ENCODE measurements around the gene FBLN5.

Gene FBLN5

DNA sequence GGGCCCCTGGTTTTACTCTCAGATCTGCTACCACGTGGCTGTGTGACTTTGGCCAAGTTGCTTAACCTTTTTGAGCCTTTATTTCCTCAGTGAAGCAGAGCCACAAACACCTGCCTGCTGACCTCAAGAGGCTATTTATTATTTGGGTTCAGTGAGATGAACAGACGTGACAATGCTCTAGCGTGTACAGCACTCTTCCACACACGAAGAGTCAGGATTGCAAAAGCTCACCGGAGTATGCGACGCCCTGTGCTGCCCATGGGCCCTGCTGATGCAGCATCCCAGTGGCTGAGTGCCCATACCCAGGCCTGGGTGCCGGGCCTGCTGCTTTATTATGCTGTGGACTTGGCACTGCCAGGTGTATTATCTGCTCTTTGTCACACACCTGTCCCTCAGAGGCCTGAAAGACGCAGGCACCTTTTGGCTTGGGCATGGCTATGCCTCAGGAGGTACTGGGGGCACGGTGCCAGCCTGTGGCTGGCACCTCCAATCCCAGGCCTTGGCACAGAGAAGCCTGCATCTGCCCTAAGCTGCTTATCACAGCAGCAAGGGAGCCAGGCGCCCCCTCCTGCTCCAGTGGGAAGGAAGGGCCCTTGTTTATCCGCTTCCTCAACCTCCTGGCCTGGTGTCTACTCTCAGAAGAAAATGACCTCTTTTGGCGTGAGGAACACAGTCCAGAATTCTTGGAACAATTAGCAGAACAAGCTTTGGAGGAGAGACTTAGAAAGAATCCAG lies 57.9 kb downstream of the FBLN5 start:
- no peak for DNase-seq (ENCODE audit: low read depth)
- TF ChIP-seq, protein P1, sequence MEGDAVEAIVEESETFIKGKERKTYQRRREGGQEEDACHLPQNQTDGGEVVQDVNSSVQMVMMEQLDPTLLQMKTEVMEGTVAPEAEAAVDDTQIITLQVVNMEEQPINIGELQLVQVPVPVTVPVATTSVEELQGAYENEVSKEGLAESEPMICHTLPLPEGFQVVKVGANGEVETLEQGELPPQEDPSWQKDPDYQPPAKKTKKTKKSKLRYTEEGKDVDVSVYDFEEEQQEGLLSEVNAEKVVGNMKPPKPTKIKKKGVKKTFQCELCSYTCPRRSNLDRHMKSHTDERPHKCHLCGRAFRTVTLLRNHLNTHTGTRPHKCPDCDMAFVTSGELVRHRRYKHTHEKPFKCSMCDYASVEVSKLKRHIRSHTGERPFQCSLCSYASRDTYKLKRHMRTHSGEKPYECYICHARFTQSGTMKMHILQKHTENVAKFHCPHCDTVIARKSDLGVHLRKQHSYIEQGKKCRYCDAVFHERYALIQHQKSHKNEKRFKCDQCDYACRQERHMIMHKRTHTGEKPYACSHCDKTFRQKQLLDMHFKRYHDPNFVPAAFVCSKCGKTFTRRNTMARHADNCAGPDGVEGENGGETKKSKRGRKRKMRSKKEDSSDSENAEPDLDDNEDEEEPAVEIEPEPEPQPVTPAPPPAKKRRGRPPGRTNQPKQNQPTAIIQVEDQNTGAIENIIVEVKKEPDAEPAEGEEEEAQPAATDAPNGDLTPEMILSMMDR (IDR thresholded peaks at IDR 0.05; ENCODE audit: control insufficient read depth, insufficient read depth, low read depth, low read length, missing control alignments) = no peak
- H3K4me3 ChIP-seq (ENCODE audit: control insufficient read depth, low read depth, low read length) = no peak overlapping the region

GRCh38 chr14:91888641-91889476 lies 58.6 kb downstream of the FBLN5 start:
- no peak overlapping the region for H3K4me3 ChIP-seq (ENCODE audit: control insufficient read depth, low read depth, low read length)
- TF ChIP-seq, protein P1 (IDR thresholded peaks at IDR 0.05; ENCODE audit: control insufficient read depth, insufficient read depth, low read depth, low read length, missing control alignments) = no peak
- DNase-seq (ENCODE audit: low read depth) = no peak

DNA sequence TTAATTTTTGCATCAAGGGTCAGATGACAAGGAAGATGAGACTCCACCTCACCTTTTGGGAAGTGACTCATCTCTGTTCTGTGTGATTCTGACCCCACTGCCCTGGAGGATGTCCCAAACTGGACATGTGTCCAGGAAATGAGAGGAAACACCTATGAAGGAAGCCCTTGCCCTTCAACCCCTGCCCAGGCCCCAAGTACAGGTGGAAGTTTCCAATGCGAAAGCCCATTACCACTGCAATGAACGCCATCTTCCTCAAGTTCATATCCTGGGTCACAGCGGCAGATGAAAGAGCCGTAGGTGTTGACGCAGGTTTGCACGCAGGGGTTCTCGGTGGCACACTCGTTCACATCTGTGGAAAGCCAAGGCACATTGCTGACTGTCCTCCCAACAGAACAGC lies 60.5 kb downstream of the FBLN5 start:
- TF ChIP-seq, protein P1 (IDR thresholded peaks at IDR 0.05; ENCODE audit: control insufficient read depth, insufficient read depth, low read depth, low read length, missing control alignments) = no peak
- no peak overlapping the region for H3K4me3 ChIP-seq (ENCODE audit: control insufficient read depth, low read depth, low read length)
- DNase-seq (ENCODE audit: low read depth) = no peak

DNA sequence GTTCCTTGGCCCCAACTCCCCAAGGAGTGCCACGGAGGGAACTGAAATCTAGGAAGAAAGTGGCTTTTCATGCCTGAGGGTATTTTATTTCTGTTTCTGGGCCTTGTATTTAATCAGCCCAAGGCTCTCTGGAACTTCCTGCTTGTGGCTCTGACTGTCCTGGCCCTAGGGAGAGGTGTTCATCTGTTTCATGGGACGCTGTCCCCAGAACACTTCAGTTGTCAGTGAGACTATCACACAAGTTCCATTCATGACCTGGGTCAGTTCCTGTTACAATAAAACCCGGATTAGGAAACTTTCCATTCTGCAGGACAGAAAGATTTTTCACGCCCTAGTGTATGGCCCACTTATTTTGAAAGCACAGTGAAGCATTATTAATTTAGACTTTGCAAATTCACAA lies 61.7 kb downstream of the FBLN5 start:
- no peak overlapping the region for H3K4me3 ChIP-seq (ENCODE audit: control insufficient read depth, low read depth, low read length)
- TF ChIP-seq, protein P1 (IDR thresholded peaks at IDR 0.05; ENCODE audit: control insufficient read depth, insufficient read depth, low read depth, low read length, missing control alignments) = no peak
- no peak for DNase-seq (ENCODE audit: low read depth)

GRCh38 chr14:91885113-91885712 lies 62.3 kb downstream of the FBLN5 start:
- TF ChIP-seq, protein P1 (IDR thresholded peaks at IDR 0.05; ENCODE audit: control insufficient read depth, insufficient read depth, low read depth, low read length, missing control alignments) = no peak
- DNase-seq (ENCODE audit: low read depth) = no peak

DNA sequence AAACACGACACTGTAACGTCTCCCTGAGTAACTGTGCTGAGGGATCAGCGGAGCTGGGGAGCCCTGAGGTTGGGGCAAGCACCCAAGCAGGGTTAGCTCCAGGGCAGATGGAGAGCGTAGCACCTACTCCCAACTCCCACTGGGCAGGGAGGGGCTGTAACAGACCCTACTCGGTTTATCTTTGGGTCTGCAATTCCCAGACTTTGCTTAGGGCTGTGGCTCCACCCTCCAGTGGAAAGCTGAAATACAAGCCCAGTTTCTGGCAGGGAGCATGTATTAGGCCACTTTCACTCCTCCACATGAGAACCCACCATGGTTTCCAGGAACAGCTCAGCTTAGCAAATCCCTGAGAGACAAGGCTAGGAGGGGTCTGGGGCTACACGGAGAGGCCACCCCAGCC lies 62.8 kb downstream of the FBLN5 start:
- H3K4me3 ChIP-seq (ENCODE audit: control insufficient read depth, low read depth, low read length) = no peak overlapping the region
- no peak for DNase-seq (ENCODE audit: low read depth)
- TF ChIP-seq, protein P1 (IDR thresholded peaks at IDR 0.05; ENCODE audit: control insufficient read depth, insufficient read depth, low read depth, low read length, missing control alignments) = no peak

More at GRCh38 chr14:91885113-91885712, 62.3 kb downstream of the FBLN5 start:
- H3K4me3 ChIP-seq (ENCODE audit: control insufficient read depth, low read depth, low read length) = no peak overlapping the region

Data from AG09309 (cell line).